Neutrophil (primary cell): ENCODE measurements around the gene NADK.
"Not testable (repeated sequence)": the region's sequence is repeated elsewhere in the genome, so short reads cannot be mapped to it uniquely, and the experiment has no call there.

Source experiments
- H3K27ac ChIP-seq: fragments of 200-600 bp; sonication (generic); 2 replicates; pipeline ENCODE4 v1.5.1; 2016; ENCODE audit warnings: mild to moderate bottlenecking, moderate library complexity
- H3K27me3 ChIP-seq: fragments of 200-600 bp; sonication (generic); 2 replicates; pipeline ENCODE4 v1.6.0; 2016; ENCODE audit warnings: mild to moderate bottlenecking
- H3K36me3 ChIP-seq: fragments of 200-600 bp; sonication (generic); 2 replicates; pipeline ENCODE4 v1.5.1; 2017
- H3K4me1 ChIP-seq, 2 experiments: fragments of 200-600 bp in 1 of 2; sonication (generic) in 1 of 2; 1 replicate in 1 of 2; 2 replicates in 1 of 2; pipeline versions ENCODE4 v1.5.1 to v1.6.1; 2013 to 2016; ENCODE audit warnings: low read depth in 1 of 2, low read length in 1 of 2, mild to moderate bottlenecking in 1 of 2, moderate library complexity in 1 of 2; ENCODE audit not compliant: control insufficient read depth in 1 of 2, insufficient read depth in 1 of 2
- H3K4me3 ChIP-seq, 2 experiments: fragments of 200-600 bp in 1 of 2; sonication (generic) in 1 of 2; 1 replicate in 1 of 2; 2 replicates in 1 of 2; pipeline ENCODE4 v1.5.1; 2013 to 2016; ENCODE audit warnings: low read depth in 1 of 2, low read length in 1 of 2, mild to moderate bottlenecking in 1 of 2, moderate library complexity in 1 of 2
- H3K9me3 ChIP-seq: fragments of 200-600 bp; sonication (generic); 2 replicates; pipeline ENCODE4 v1.5.1; 2016
- TF ChIP-seq, protein P1 (sequence below): fragments of 200-600 bp; sonication (generic); IDR thresholded peaks from 2 replicates; pipeline ENCODE4 v1.5.1; 2016; ENCODE audit warnings: antibody characterized with exemption

The NADK gene

DNA sequence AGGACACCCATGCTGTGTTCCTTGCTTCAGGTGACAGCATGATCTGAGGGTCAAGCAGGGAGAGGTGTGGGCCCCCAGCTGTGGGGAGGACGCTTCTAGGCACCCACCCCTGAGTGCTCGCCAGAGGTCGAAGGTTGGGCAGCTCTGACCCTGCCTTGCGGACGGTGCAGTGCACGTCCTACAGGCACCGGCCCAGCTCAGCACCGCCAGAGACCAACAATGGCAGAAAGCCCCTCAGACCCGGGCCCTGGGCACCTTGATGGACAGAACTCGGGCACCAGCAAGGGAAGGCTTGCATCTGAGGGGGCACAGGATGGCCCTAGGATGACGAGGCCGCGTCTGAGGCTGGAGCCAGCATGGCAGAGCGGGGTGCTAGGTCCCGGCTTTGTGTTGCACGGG is 24.7 kb downstream of the NADK start:
- no peaks in the 10 kb centered on the region for H3K27me3 ChIP-seq
- H3K9me3 ChIP-seq, result peaks cover 7% of the 10 kb centered on the region
- peak overlapping the region; percentile 56 for H3K27ac ChIP-seq
- H3K36me3 ChIP-seq, result peaks cover 67% of the 10 kb centered on the region
- H3K4me3 ChIP-seq, result no peak overlapping the region
- H3K4me1 ChIP-seq, result peaks cover 16 to 17% of the 10 kb centered on the region in 2 experiments
- TF ChIP-seq, protein P1, sequence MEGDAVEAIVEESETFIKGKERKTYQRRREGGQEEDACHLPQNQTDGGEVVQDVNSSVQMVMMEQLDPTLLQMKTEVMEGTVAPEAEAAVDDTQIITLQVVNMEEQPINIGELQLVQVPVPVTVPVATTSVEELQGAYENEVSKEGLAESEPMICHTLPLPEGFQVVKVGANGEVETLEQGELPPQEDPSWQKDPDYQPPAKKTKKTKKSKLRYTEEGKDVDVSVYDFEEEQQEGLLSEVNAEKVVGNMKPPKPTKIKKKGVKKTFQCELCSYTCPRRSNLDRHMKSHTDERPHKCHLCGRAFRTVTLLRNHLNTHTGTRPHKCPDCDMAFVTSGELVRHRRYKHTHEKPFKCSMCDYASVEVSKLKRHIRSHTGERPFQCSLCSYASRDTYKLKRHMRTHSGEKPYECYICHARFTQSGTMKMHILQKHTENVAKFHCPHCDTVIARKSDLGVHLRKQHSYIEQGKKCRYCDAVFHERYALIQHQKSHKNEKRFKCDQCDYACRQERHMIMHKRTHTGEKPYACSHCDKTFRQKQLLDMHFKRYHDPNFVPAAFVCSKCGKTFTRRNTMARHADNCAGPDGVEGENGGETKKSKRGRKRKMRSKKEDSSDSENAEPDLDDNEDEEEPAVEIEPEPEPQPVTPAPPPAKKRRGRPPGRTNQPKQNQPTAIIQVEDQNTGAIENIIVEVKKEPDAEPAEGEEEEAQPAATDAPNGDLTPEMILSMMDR, result no peak

DNA sequence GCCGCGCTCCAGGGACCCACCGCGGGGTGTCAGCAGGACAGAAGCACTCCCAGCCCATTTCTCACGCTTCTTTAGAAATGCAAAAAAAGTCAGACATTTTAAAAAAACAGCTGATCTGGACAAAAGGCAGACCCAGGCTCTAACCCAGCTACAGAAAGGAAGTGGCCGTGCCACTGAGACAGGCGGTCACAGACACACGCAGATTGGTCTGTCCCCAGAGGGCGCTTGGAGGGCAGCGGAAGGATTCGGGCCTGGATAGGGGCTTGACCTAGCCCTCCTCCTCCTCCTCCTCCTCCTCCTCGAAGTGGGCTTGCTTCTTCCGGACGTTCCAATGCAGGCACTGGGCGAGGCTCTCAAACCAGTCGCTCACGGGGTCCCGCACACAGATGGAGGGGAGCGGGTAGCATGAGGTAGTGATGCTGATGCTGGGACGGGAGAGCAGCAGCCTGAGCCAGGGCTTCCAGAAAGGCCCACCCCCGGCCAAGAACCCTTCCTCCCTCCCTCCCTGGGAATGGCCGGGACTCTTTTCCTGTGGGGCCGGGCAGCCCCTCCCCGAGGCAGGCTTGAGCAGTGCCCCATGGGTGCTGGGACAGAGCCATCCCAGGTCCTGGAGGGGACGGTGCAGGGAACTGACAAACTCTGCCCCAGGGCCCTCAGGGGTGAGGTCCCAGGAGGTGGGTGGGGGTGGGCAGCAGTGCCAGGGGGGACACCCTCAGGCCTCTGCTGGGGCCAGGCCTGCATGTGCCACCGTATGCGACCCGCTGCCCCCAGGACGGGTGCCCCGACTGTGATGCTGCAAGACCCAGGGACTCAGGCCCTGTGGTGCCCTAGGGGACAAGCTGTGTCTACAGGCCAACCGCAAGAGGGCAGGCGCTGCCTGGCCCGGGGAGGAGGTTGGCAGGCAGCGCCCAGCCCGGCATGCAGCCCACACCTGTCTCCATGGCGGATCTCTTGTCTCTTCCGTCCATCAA is 25.3 kb downstream of the NADK start:
- Histone ChIP-seq H3K27ac (peak overlapping the region; percentile 56), H3K27me3 (no peaks in the 10 kb centered on the region), H3K4me3 (no peak overlapping the region), H3K36me3 (peaks cover 60% of the 10 kb centered on the region), H3K4me1 (peaks cover 10 to 12% of the 10 kb centered on the region in 2 experiments), H3K9me3 (peaks cover 7% of the 10 kb centered on the region)
- TF ChIP-seq, protein P1, result no peak

DNA sequence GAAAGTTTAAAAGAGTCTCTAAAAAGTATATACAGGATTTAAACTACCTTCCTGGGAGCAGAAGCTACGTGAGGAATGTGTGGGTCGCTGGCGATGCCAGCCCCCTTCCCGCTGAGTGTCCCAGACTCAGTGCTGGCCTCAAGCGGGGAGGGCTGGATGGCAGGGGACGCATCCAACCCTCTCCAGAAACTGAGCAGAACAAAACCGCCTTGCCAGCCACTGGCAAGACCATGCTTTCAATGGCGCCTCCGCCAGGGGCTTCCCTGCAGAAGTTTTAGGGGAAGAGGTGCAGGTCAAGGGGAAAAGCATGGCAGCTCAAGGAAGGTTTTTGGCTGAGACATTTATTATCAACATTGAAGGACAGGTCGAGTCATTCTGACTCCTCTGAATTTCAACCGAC is 26.1 kb downstream of the NADK start:
- H3K27ac ChIP-seq, result peak overlapping the region; percentile 56
- H3K27me3 ChIP-seq, result no peaks in the 10 kb centered on the region
- no peak overlapping the region for H3K4me3 ChIP-seq
- peaks cover 7% of the 10 kb centered on the region for H3K9me3 ChIP-seq
- TF ChIP-seq, protein P1, result no peak
- peaks cover 53% of the 10 kb centered on the region for H3K36me3 ChIP-seq
- H3K4me1 ChIP-seq, result peaks cover 7% of the 10 kb centered on the region in 2 experiments

DNA sequence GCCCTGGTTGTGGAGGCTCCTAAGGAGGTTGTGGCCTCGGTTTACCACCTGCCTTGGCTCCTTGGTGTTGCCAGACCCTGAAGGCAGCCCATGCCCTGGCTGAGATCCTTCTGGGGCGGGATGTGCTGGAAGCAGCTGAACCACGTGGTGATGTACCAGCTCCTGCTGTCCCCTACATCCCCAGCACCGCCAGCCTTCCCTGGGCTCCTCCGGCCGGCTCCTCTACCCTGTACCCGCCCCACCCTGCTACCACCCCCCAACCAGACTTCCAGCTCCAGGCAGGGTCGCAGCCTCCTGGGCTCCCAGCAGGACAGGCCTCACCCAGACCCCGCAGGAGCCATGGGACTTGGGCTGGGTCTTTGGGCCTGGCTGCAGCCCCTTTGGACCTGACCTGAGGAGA is 28.3 kb downstream of the NADK start:
- not testable (repeated sequence) for H3K4me1 ChIP-seq, H3K27me3 ChIP-seq, H3K4me3 ChIP-seq, H3K9me3 ChIP-seq, H3K27ac ChIP-seq
- peaks cover 30% of the 10 kb centered on the region for H3K36me3 ChIP-seq

DNA sequence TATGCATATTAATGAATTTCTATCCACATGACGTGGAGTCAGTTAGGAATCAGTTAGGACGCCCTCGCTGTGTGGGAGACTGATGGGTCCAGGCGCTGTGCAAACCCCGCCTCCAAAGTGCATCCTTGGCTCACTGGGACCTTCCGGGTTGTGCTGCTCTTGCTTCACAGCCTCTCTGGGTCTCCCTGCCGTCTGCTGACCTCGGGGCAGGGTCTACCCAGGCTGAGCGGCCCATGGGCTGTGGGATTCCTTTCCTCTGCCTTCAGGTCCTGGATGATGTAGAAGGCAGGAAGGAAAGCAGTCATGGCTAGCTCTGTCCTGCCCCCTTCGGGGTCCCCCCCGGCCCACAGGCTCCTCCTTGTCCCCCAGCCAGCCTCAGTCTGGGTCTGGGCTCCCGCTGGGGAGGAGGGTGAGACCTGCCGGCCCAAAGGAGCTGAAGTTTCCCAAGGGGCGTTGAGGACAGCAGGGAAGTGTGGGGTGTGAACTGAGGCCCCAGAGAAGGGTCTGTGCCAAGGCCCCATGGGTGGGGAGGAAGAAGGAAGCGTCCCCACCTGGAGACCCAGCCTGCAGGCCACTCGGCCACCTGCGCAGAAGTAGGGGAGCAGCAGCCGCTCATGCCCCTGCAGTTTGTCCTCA is 29.5 kb downstream of the NADK start:
- Histone ChIP-seq H3K4me3 (no peak overlapping the region), H3K4me1 (peaks cover 7% of the 10 kb centered on the region in 2 experiments), H3K27ac (peak overlapping the region; percentile 45), H3K27me3 (no peaks in the 10 kb centered on the region), H3K36me3 (peaks cover 19% of the 10 kb centered on the region), H3K9me3 (peaks cover 3% of the 10 kb centered on the region)
- TF ChIP-seq, protein P1, result no peak

DNA sequence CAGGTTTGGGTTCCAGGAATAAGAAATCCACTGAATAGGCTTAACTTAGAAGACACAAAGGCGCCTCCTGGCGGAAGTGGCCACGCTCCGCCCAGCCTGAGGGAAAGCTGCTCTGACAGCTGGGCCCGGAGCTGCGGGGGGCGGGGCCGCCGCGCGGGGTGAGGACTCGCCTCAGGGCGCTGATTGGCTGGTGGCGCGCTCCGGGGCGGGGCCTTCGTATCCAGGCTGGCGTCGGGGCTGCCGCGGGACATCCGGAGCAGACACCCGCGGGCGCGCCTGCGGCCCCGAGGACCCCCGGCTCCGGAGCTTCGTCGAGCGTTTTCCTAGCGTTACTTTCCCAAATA is 31.7 kb downstream of the NADK start:
- not testable (repeated sequence) for H3K4me1 ChIP-seq, H3K36me3 ChIP-seq, H3K9me3 ChIP-seq, H3K27me3 ChIP-seq
- H3K4me3 ChIP-seq, result peak overlapping the region in 1 of 2 experiments; percentile 44
- H3K27ac ChIP-seq, result peak overlapping the region; percentile 86

DNA sequence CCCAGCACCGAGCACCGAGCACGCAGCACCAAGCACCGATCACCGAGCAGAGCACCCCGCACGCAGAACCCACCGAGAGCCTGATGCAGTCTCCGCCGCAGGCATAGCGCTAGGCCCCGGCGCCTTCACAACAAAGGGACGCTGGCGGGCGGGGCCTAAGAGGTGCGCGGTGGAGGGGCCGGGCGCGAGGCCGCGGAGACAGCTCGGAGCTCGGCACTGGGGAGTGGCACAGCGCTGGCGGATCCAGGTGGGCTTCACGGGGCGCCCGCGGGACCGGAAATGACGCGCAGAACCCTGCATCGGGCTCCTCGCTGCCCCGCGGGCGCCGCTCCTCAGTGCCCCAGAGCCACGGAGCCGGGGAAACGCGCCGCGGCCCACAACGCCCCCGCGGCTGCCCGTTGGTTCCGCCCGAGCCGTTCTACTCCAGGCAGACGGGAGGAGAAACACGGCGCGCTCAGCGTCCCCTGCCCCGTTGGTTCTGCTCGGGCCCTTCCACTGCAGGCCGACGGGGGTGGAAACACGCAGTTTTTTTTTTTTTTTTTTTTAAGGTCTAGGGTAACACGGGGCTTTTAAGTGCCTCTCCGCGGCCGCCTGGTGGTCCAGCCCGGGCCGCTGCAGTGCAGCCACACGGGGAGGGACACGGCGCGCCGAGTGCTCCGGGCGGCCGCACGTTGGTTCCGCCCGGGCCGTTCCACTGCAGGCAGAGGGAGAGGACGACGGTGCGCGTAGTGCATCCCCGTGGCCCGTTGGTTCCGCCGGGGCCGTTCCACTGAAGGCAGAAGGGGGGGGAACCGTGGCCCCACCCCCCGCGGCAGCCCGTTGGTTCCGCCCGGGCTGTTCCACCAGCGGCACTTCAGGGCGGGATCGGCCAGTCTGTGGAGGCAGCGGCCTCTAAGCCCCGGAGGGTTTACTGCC is 32.4 kb downstream of the NADK start:
- H3K36me3 ChIP-seq, H3K27me3 ChIP-seq, H3K4me1 ChIP-seq, H3K9me3 ChIP-seq: not testable (repeated sequence)
- peak overlapping the region in 1 of 2 experiments; percentile 44 for H3K4me3 ChIP-seq
- peak overlapping the region; percentile 86 for H3K27ac ChIP-seq

DNA sequence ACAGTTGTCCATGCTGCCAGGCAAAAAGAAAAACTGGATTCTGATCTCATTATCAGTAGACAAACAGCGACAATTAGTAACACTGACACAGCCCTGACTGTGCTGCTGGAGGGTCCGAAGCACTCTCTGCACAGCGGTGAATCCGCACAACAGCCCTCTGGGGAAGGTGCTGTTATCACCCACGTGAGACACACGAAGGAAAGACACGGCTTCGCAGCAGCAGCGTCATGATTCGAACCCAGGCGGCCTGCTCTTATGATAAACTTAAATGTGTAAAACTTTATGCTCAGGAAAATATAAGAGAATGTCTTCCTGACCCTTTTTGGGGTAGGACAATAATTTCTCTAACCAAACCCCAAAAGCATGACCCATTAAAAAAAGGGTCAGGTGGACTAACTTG is 35.7 kb downstream of the NADK start:
- H3K4me1 ChIP-seq, H3K27ac ChIP-seq, H3K27me3 ChIP-seq, H3K4me3 ChIP-seq, H3K36me3 ChIP-seq, H3K9me3 ChIP-seq: not testable (repeated sequence)

DNA sequence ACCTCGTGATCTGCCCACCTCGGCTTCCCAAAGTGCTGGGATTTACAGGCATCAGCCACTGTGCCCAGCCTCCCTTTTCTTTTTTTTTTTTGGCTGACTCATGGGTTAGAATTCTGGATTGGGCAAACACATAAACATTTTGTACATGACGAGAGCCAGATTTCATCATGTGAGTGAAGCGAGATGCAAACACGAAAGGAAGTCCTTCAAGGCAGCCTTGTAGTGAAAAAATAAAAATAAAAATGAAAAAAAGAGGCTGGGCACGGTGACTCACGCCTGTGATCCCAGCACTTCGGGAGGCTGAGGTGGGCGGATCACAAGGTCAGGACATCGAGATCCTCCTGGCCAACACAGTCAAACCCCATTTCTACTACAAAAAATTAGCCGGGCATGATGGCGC is 37.3 kb downstream of the NADK start:
- not testable (repeated sequence) for H3K4me1 ChIP-seq, H3K27me3 ChIP-seq, H3K36me3 ChIP-seq, H3K27ac ChIP-seq, H3K9me3 ChIP-seq, H3K4me3 ChIP-seq
